Progenitor cell of endocrine pancreas (in vitro differentiated cells): ENCODE data around the gene CEBPZOS. TPM values are rescaled to one million over a fixed set of nuclear protein-coding genes. Genes with fewer than 3 reads are reported as not detected.

Experiments used
- DNase-seq: peaks from one replicate; pipeline ENCODE4 v3.0.0; 2021; ENCODE audit warnings: low spot score; ENCODE audit not compliant: unreplicated experiment
- H3K27ac Mint-ChIP-seq: 2 replicates; pipeline ENCODE4 v1.8.0; 2021; ENCODE audit warnings: mild to moderate bottlenecking, moderate library complexity, mixed read lengths
- H3K27me3 Mint-ChIP-seq: 2 replicates; pipeline ENCODE4 v1.8.0; 2021; ENCODE audit warnings: mixed read lengths
- H3K36me3 Mint-ChIP-seq: 2 replicates; pipeline ENCODE4 v1.8.0; 2022; ENCODE audit warnings: mixed read lengths; ENCODE audit not compliant: insufficient read depth
- H3K4me1 Mint-ChIP-seq: 2 replicates; pipeline ENCODE4 v1.8.0; 2021; ENCODE audit warnings: low read depth, mixed read lengths
- H3K4me3 Mint-ChIP-seq: 2 replicates; pipeline ENCODE4 v1.8.0; 2021; ENCODE audit warnings: low read depth, mild to moderate bottlenecking, moderate library complexity, mixed read lengths
- H3K9me3 Mint-ChIP-seq: 2 replicates; pipeline ENCODE4 v1.8.0; 2021; ENCODE audit warnings: low read depth, mixed read lengths
- long read RNA-seq: library from polyadenylated mRNA; unstranded; transcript quantifications from one replicate; pipeline ENCODE4 v2.0.0, GENCODE V29; 2020
- total RNA-seq: library from RNA; stranded (reverse); gene quantifications from 2 replicates; pipeline ENCODE4 v1.2.1, GENCODE V29; 2021
- TF ChIP-seq, protein P1 (sequence below): fragments of 200-600 bp; sonication (generic); IDR thresholded peaks from one replicate; pipeline ENCODE4 v1.5.0; 2021; ENCODE audit warnings: antibody characterized with exemption, mild to moderate bottlenecking; ENCODE audit not compliant: unreplicated experiment

Gene CEBPZOS
- total RNA-seq = 0.84 and 1.0 TPM in 2 replicates
- long read RNA-seq, partial matches to known transcripts = 0 of 2 reads
- long read RNA-seq, other reads (novel, unspliced or antisense) = 0 of 2 reads

DNA sequence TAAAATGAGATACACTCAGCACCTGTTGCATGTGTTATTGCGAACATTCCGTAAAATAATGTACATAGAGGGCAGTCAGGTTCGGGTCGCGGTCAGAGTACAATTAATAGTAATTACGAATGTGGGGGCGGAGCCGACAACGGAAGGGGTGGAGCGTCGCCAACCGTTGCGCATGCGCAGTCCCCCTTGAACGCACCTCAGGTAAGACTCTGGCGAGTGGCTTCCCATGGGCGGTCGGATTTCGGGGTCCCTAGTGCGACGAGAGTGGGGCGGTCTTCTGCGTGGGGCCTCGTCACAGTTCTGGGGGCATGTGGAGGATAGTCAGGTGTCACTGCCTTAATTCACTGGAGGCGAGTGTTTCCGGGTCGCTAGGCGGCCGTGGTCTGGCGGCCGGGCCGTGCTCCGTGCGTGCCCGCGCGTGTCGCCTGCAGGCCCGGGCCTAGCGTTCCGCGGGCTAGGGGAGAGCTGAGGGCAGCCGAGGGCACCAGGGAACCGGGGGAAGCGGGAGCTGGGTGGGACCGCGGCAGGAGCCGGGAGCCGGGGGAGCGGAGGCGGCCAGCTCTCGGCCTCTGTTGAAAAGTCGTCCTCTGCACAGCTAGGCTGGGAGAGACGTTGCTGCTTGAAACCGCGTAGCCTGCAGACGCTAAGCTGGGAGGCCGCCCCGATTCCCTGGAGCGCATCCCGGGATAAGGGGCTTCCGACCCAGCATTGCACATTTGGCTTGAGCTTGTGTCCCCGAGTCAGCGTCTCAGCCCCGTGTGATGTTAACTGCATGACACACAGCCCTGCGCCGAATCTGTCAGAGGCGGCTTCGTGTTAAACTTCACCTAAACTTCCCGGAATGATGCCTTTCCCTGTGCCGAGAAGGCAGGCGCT, at the start of gene CEBPZOS:
Gene CEBPZOS (plus strand): TSS at position 177 of the 876 bp plus-strand sequence. CDS start 3,209 bp downstream, outside the sequence.
- H3K27ac Mint-ChIP-seq = no peak within 1 kb of the TSS
- peaks cover 3% of the 10 kb centered on the region for H3K9me3 Mint-ChIP-seq
- no peak for DNase-seq
- no peaks in the 10 kb centered on the region for H3K4me1 Mint-ChIP-seq
- TF ChIP-seq, protein P1, sequence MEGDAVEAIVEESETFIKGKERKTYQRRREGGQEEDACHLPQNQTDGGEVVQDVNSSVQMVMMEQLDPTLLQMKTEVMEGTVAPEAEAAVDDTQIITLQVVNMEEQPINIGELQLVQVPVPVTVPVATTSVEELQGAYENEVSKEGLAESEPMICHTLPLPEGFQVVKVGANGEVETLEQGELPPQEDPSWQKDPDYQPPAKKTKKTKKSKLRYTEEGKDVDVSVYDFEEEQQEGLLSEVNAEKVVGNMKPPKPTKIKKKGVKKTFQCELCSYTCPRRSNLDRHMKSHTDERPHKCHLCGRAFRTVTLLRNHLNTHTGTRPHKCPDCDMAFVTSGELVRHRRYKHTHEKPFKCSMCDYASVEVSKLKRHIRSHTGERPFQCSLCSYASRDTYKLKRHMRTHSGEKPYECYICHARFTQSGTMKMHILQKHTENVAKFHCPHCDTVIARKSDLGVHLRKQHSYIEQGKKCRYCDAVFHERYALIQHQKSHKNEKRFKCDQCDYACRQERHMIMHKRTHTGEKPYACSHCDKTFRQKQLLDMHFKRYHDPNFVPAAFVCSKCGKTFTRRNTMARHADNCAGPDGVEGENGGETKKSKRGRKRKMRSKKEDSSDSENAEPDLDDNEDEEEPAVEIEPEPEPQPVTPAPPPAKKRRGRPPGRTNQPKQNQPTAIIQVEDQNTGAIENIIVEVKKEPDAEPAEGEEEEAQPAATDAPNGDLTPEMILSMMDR = no peak
- H3K27me3 Mint-ChIP-seq = no peaks in the 10 kb centered on the region
- peaks cover 4% of the 10 kb centered on the region for H3K36me3 Mint-ChIP-seq
- H3K4me3 Mint-ChIP-seq = peak within 1 kb of the TSS; percentile 49

DNA sequence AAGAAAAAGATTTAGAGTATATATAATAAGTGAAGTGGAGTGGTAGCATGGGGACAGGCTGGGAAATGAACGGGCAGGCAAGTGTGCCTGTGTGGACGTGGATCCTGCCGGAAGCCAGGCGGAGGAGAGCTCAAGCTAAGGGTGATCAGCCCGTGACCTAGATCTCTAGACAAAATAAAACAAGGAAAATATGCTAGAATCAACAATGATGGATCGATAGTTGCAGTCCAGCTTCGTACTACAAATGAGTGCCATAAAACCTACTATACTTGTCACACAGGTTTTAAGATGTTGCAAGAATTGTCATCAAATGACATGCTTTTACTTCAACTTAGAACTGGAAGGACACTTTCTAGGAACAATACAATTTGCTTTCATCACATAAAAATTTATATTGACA, 48.0 kb upstream of the CEBPZOS start:
- Mint-ChIP-seq H3K27me3 (no peaks in the 10 kb centered on the region), H3K4me3 (no peak overlapping the region), H3K4me1 (peaks cover 10% of the 10 kb centered on the region), H3K9me3 (peaks cover 4% of the 10 kb centered on the region), H3K27ac (no peak overlapping the region), H3K36me3 (peaks cover 27% of the 10 kb centered on the region)
- DNase-seq = no peak
- TF ChIP-seq, protein P1 = no peak

DNA sequence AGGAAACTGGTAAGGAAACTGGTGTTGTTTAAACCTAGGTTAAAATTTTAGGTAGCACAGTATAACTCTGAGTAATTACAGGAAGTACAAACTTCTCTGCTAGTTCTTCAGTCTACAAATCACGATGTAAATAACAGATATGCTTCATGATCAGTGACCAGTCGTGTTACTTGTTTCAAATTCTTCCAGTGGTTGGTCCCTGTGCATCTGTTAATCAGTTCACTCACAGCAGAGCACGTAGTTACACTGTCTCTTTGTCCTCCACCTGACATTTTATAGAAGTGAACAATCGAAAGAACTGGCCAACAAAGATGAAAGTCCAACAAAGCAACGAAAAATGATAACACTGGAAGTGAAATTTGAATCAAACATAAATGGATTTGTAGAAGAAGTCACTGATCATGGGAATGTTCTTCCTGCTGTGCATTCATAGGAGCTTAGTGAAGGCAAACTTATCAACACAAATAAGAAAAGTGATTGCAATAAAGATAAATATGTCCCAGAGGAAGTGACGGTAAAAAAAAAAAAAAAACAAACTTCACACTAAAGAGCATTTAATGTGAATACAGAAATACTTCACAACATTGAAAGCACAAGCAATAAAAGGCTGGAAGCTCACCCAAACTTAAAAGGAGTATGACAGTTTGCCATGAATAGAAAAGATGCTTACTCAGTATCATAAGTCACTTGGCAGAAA, 46.5 kb upstream of the CEBPZOS start:
- Mint-ChIP-seq H3K4me3 (no peak overlapping the region), H3K27ac (peak overlapping the region; percentile 6), H3K27me3 (no peaks in the 10 kb centered on the region), H3K36me3 (peaks cover 36% of the 10 kb centered on the region), H3K9me3 (peaks cover 6% of the 10 kb centered on the region), H3K4me1 (peaks cover 10% of the 10 kb centered on the region)
- no peak for DNase-seq
- TF ChIP-seq, protein P1 = no peak

DNA sequence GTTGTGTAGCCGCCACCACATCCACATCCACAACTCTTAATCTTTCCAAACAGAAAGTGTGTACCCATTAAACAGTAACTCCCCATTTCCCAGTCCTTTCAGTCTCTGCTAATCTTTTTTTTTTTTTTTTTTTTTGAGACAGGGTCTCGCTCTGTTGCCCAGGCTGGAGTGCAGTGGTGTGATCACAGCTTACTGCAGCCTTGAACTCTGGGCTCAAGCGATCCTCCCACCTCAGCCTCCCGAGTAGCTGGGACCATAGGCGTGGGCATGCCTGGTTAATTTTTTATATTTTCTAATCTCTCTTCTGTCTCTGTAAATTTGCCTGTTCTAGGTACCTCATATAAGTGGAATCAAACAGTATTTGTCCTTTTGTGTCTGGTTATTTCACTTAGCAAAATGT, 43.1 kb upstream of the CEBPZOS start:
- Mint-ChIP-seq H3K9me3 (peaks cover 6% of the 10 kb centered on the region), H3K27ac (no peak overlapping the region), H3K4me3 (no peak overlapping the region), H3K4me1 (peaks cover 24% of the 10 kb centered on the region), H3K36me3 (peaks cover 30% of the 10 kb centered on the region), H3K27me3 (peaks cover 1% of the 10 kb centered on the region)
- TF ChIP-seq, protein P1 = no peak
- no peak for DNase-seq

DNA sequence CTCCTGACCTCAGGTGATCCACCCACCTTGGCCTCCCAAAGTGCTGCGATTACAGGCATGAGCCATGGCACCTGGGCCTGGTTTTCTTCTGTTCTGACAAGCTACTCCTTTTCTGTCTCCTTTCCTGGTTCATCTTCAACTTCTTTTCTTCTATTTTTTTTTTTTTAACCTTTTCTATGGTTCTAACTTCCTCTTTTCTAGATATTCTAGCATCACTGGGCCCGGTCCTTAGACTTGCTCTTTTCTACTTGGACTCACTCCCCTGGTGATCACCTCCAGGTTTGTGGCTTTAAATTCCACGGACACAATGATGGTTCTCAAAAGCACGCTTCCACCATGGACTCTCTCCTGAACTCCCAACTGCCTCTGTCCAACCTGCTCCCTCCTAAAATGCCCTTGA, 41.5 kb upstream of the CEBPZOS start:
- Mint-ChIP-seq H3K4me3 (no peak overlapping the region), H3K36me3 (peaks cover 24% of the 10 kb centered on the region), H3K27ac (no peak overlapping the region), H3K4me1 (peaks cover 16% of the 10 kb centered on the region), H3K27me3 (peaks cover 9% of the 10 kb centered on the region), H3K9me3 (peaks cover 6% of the 10 kb centered on the region)
- DNase-seq = no peak
- TF ChIP-seq, protein P1 = no peak
